Fibroblast of lung (primary cell): ENCODE measurements around the gene MRC1. TPM values are rescaled to one million over a fixed set of nuclear protein-coding genes. Genes with fewer than 3 reads are reported as not detected.

Experiments used
- DNase-seq, 2 donors: peaks; one replicate each; pipeline versions ENCODE4 v3.0.0 to v3.0.0-alpha.2; 2010; ENCODE audit warnings: low read depth in 2 of 2
- H2AFZ ChIP-seq: 2 replicates; pipeline ENCODE4 v1.5.1; 2012; ENCODE audit warnings: low read length, control low read depth, inconsistent platforms
- H3K27ac ChIP-seq: 2 replicates; pipeline ENCODE4 v1.5.1; 2011; ENCODE audit warnings: low read length, control low read depth; ENCODE audit not compliant: insufficient read depth
- H3K27me3 ChIP-seq: 2 replicates; pipeline ENCODE4 v1.5.1; 2011; ENCODE audit warnings: mild to moderate bottlenecking, low read length; ENCODE audit not compliant: control insufficient read depth, insufficient read depth
- H3K36me3 ChIP-seq: 2 replicates; pipeline ENCODE4 v1.5.1; 2011; ENCODE audit warnings: low read length; ENCODE audit not compliant: control insufficient read depth, insufficient read depth
- H3K4me1 ChIP-seq: 2 replicates; pipeline ENCODE4 v1.5.1; 2011; ENCODE audit warnings: low read length; ENCODE audit not compliant: control insufficient read depth, insufficient read depth; ENCODE audit errors: extremely low read depth
- H3K4me2 ChIP-seq: 2 replicates; pipeline ENCODE4 v1.5.1; 2011; ENCODE audit warnings: low read length, control low read depth; ENCODE audit not compliant: insufficient read depth; ENCODE audit errors: extremely low read depth
- H3K4me3 ChIP-seq, 4 experiments: fragments of 200-600 bp in 1 of 4; sonication (generic) in 1 of 4; replicated peaks in 1 of 4; 2 replicates each; pipeline ENCODE4 v1.5.1; 2011 to 2016; ENCODE audit warnings: low read length in 4 of 4, low read depth in 3 of 4, mild to moderate bottlenecking in 3 of 4, control low read depth in 2 of 4, inconsistent platforms in 1 of 4, mixed read lengths in 1 of 4; ENCODE audit not compliant: insufficient read depth in 1 of 4; ENCODE audit errors: control extremely low read depth in 1 of 4
- H3K79me2 ChIP-seq: 2 replicates; pipeline ENCODE4 v1.5.1; 2012; ENCODE audit warnings: mild to moderate bottlenecking, low read length, inconsistent platforms; ENCODE audit not compliant: control insufficient read depth, insufficient read depth
- H3K9ac ChIP-seq: 2 replicates; pipeline ENCODE4 v1.5.1; 2011; ENCODE audit warnings: mild to moderate bottlenecking, low read length, control low read depth; ENCODE audit not compliant: insufficient read depth
- H3K9me3 ChIP-seq: 2 replicates; pipeline ENCODE4 v1.5.1; 2012; ENCODE audit warnings: low read depth, low read length; ENCODE audit not compliant: control insufficient read depth, insufficient read depth
- H4K20me1 ChIP-seq: 2 replicates; pipeline ENCODE4 v1.5.1; 2011; ENCODE audit warnings: low read length; ENCODE audit not compliant: control insufficient read depth, insufficient read depth; ENCODE audit errors: extremely low read depth
- CTCF ChIP-seq, 2 donors: IDR thresholded peaks in 1 of 2; conservative IDR thresholded peaks in 1 of 2; 1 replicate in 1 of 2; 2 replicates in 1 of 2; pipeline ENCODE4 v1.5.1; 2011 to 2012; ENCODE audit warnings: low read length in 2 of 2, control low read depth in 1 of 2, inconsistent platforms in 1 of 2, low read depth in 1 of 2, mild to moderate bottlenecking in 1 of 2
- EZH2 ChIP-seq: IDR thresholded peaks from 2 replicates; pipeline ENCODE4 v1.5.1; 2012; ENCODE audit warnings: low read length, control low read depth, mild to moderate bottlenecking; ENCODE audit errors: missing control alignments
- polyA plus RNA-seq, 2 donors: library from polyadenylated mRNA; depleted of rRNA in 1 of 2; stranded (reverse) in 1 of 2; unstranded in 1 of 2; fragments of >200 nt; gene quantifications; 2 replicates each; pipeline ENCODE4 v1.2.1, GENCODE V29; 2011 to 2012; ENCODE audit warnings: missing spikeins in 1 of 2
- total RNA-seq: library from RNA; depleted of rRNA; stranded (reverse); fragments of >200 nt; gene quantifications from 2 replicates; pipeline ENCODE4 v1.2.1, GENCODE V29; 2014

MRC1 gene
- total and polyA plus RNA-seq, 2 donors (not counting 1 experiment from before 2014, with no cell fraction given) = 0.01 TPM; not detected in 1

- Histone ChIP-seq H4K20me1 (no peaks in the 10 kb centered on the region), H3K27ac (no peak overlapping the region), H3K79me2 (no peaks in the 10 kb centered on the region), H3K9me3 (no peaks in the 10 kb centered on the region), H3K4me2 (no peak overlapping the region), H2AFZ (no peak overlapping the region), H3K27me3 (no peaks in the 10 kb centered on the region), H3K9ac (no peak overlapping the region), H3K4me1 (no peaks in the 10 kb centered on the region), H3K36me3 (no peaks in the 10 kb centered on the region), H3K4me3 (no peak overlapping the region)
- TF ChIP-seq EZH2 (no peak), CTCF (conservative IDR thresholded peaks at IDR 0.05 in 1 of 2, IDR thresholded peaks at IDR 0.05 in 1 of 2; ENCODE audit: low read depth in 1 of 2, low read length in 2 of 2) (no peak)
- no peak for DNase-seq
These were observed 41.4 kb downstream of the MRC1 start for GRCh38 chr10:17850501-17850900.

DNA sequence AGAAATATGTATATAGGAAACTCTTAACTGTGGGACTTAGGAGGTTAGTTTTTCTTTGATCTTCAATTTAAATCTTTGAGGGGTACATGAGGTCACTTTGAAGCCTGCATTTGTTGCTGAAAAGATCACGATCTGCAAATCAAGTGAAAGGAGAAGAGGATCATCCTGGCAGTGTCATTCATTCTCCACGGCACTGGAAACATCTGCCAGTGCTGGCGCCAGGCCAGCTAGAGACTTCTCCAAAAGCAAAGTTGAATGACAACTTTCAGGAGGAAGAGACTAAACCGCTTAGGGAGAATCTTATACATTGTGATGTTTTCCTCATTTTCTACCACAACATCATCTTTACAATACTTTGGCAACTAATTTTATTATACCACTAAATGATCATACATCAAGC, 42.5 kb downstream of the MRC1 start:
- Histone ChIP-seq H3K4me3 (no peak overlapping the region), H4K20me1 (no peaks in the 10 kb centered on the region), H3K79me2 (no peaks in the 10 kb centered on the region), H3K27me3 (no peaks in the 10 kb centered on the region), H3K4me1 (no peaks in the 10 kb centered on the region), H3K27ac (no peak overlapping the region), H3K9me3 (no peaks in the 10 kb centered on the region), H3K4me2 (no peak overlapping the region), H2AFZ (no peak overlapping the region), H3K36me3 (no peaks in the 10 kb centered on the region), H3K9ac (no peak overlapping the region)
- TF ChIP-seq CTCF (conservative IDR thresholded peaks at IDR 0.05 in 1 of 2, IDR thresholded peaks at IDR 0.05 in 1 of 2; ENCODE audit: low read depth in 1 of 2, low read length in 2 of 2) = no peak
- no peak for TF ChIP-seq EZH2
- DNase-seq = no peak

- no peaks in the 10 kb centered on the region for H4K20me1 ChIP-seq
- H3K4me2 ChIP-seq = no peak overlapping the region
- TF ChIP-seq CTCF (conservative IDR thresholded peaks at IDR 0.05 in 1 of 2, IDR thresholded peaks at IDR 0.05 in 1 of 2; ENCODE audit: low read depth in 1 of 2, low read length in 2 of 2) = no peak
- no peak for TF ChIP-seq EZH2
- no peaks in the 10 kb centered on the region for H3K79me2 ChIP-seq
- H3K27me3 ChIP-seq = no peaks in the 10 kb centered on the region
- no peaks in the 10 kb centered on the region for H3K4me1 ChIP-seq
- no peak overlapping the region for H3K27ac ChIP-seq
- H2AFZ ChIP-seq = no peak overlapping the region
- no peak overlapping the region for H3K4me3 ChIP-seq
- H3K36me3 ChIP-seq = no peaks in the 10 kb centered on the region
- no peak overlapping the region for H3K9ac ChIP-seq
- peak in 1 of 2 donors; percentile 2 for DNase-seq
- H3K9me3 ChIP-seq = no peaks in the 10 kb centered on the region
These were observed 45.0 kb downstream of the MRC1 start for GRCh38 chr10:17854044-17854652.
